Neural progenitor cell (in vitro differentiated cells): Measurements from ENCODE around the gene PIMREG.

Experiments used
- CTCF ChIP-seq: fragments of 200-600 bp; sonication (generic); IDR thresholded peaks from 2 replicates; pipeline ENCODE4 v1.5.1; 2017; ENCODE audit warnings: antibody characterized with exemption, mild to moderate bottlenecking
- EZH2 ChIP-seq: fragments of 200-600 bp; sonication (generic); IDR thresholded peaks from 2 replicates; pipeline ENCODE4 v1.6.1; 2017; ENCODE audit warnings: antibody characterized with exemption, mild to moderate bottlenecking, moderate library complexity
- EZH2phosphoT487 ChIP-seq: fragments of 200-600 bp; sonication (generic); IDR thresholded peaks from 2 replicates; pipeline ENCODE4 v1.6.1; 2017; ENCODE audit warnings: antibody characterized with exemption

GRCh38 chr17:6452471-6453266, 8.4 kb downstream of the PIMREG start:
- TF ChIP-seq CTCF = no peak
- no peak for TF ChIP-seq EZH2
- TF ChIP-seq EZH2phosphoT487 = no peak
